ENCODE measurements around the gene HPS1. TPM values are rescaled to one million over a fixed set of nuclear protein-coding genes. Genes with fewer than 3 reads are reported as not detected.

Gene HPS1
- total and polyA plus RNA-seq, 11 donors: 20.9 to 61.4 (median 38.5) TPM

DNA sequence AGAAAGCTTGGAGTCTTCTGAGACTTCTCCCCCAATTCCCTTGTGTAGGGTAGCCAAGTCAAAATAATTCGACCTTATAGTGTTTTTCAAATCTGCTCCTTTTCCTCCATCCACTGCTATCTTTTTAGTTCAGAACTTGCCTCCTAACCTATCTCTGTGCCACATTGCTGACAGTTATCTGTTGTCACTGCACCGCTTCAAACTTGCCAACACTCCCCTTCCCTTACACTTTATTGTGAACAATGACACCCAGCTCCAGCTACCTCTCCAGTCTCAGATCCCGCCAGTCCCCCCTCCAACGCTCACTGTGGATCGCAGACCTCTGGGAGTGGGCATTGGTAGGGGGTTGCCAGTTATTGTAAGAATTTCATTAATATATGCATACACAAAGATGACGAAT, 16.3 kb upstream of the HPS1 start:
- no peak for TF ChIP-seq POLR2A (IDR thresholded peaks at IDR 0.05)
- H3K27me3 ChIP-seq: peaks cover 0 to 8% (median 0%) of the 10 kb centered on the region in 9 donors
- 63 to 75% (median 69%) methylated on average over 6 of the region's 6 CpGs for WGBS, 4 donors
- H3K4me1 ChIP-seq: peaks cover 0 to 36% (median 16%) of the 10 kb centered on the region in 12 donors
- DNase-seq (no peak), ATAC-seq (no peak)
- no peaks in the 10 kb centered on the region for H3K36me3 ChIP-seq
- no peaks in the 10 kb centered on the region for H3K9me3 ChIP-seq
- peak overlapping the region in 3 of 12 donors; percentile 1 to 5 (median 4) for H3K27ac ChIP-seq
- H3K4me3 ChIP-seq: no peak overlapping the region
- intact Hi-C loops (cut with DNase I): loop anchor here in 6 of 10 donors (5.0 to 10.0 kb wide), 6 partner anchors 196 to 1152 kb away; partner anchors contain the start of genes GOT1 (in 1 of the 6) and LOXL4 (in 1 of the 6)

DNA sequence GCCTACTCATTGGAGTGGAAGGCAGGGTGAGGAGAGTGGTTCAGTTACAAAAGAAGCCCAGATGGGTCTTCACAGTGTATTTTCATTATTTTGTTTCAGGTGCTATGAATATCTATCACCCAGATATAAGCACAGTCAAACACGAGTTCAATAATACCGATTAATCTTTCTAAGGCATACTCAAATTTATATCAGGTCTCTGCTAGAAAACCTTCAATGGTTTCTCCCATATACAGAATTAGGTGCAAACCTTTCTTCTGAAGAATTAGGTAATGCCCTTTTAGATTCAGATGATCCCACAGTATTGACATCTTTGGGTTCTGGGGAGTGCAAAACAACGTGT, 14.7 kb upstream of the HPS1 start:
- Histone ChIP-seq H3K36me3 (no peaks in the 10 kb centered on the region), H3K27me3 (peaks cover 0 to 16% (median 0%) of the 10 kb centered on the region in 9 donors), H3K4me3 (no peak overlapping the region), H3K27ac (peak overlapping the region; percentile 11 to 88 (median 70)), H3K4me1 (peaks cover 0 to 25% (median 12%) of the 10 kb centered on the region in 12 donors), H3K9me3 (no peaks in the 10 kb centered on the region)
- no peak for TF ChIP-seq POLR2A (IDR thresholded peaks at IDR 0.05)
- TF ChIP-seq, protein P1, sequence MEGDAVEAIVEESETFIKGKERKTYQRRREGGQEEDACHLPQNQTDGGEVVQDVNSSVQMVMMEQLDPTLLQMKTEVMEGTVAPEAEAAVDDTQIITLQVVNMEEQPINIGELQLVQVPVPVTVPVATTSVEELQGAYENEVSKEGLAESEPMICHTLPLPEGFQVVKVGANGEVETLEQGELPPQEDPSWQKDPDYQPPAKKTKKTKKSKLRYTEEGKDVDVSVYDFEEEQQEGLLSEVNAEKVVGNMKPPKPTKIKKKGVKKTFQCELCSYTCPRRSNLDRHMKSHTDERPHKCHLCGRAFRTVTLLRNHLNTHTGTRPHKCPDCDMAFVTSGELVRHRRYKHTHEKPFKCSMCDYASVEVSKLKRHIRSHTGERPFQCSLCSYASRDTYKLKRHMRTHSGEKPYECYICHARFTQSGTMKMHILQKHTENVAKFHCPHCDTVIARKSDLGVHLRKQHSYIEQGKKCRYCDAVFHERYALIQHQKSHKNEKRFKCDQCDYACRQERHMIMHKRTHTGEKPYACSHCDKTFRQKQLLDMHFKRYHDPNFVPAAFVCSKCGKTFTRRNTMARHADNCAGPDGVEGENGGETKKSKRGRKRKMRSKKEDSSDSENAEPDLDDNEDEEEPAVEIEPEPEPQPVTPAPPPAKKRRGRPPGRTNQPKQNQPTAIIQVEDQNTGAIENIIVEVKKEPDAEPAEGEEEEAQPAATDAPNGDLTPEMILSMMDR (IDR thresholded peaks at IDR 0.05): no peak
- no peak for ATAC-seq
- intact Hi-C loops (cut with DNase I): loop anchor here in 6 of 10 donors (2.0 to 10.0 kb wide), 7 partner anchors 31 to 1153 kb away; partner anchors contain the start of genes GOT1 (in 1 of the 6) and LOXL4 (in 1 of the 6)
- DNase-seq: no peak
- WGBS, 4 donors: 65 to 73% (median 68%) methylated on average over 3 of the region's 3 CpGs

DNA sequence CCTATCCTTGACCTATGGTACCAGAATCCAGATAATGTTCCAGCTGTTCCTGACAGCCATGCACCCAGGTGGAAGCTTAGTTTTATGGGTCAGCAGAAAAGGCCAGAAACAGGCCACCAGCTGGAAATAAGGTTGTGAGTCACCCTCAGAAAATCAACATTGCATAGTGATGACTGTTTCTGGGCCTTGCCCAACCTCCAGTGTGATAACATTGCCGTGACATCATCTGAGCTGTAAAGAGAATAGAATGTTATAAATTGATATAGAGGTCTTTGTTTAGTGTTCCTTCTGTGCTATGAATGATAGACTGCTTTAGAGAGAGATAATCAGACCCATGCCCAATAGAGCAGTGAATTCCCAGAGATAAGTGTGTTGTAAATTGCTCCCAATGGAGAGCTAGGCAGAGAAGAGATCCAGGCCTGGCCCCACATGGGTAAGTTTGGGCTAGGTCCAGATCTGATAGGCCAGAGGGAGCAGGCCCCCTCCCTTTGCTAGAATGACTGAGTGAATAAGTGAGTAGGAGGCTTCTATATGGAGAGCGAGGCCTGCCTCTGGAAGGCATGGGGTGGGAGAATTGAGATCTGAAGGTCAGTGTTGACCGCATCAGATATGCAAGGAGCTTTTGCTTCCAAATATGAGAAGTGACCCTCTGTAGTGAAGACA, 14.2 kb upstream of the HPS1 start:
- H3K36me3 ChIP-seq: no peaks in the 10 kb centered on the region
- intact Hi-C loops (cut with DNase I): loop anchor here in 6 of 10 donors (2.0 to 10.0 kb wide), 7 partner anchors 30 to 1154 kb away; partner anchors contain the start of genes GOT1 (in 1 of the 6) and LOXL4 (in 1 of the 6)
- H3K4me3 ChIP-seq: no peak overlapping the region
- no peak for TF ChIP-seq POLR2A (IDR thresholded peaks at IDR 0.05)
- TF ChIP-seq, protein P1 (IDR thresholded peaks at IDR 0.05): no peak
- DNase-seq (peak in 4 of 5 donors; percentile 51 to 71 (median 56)), ATAC-seq (peak; percentile 91 to 96 (median 92))
- H3K27ac ChIP-seq: peak overlapping the region; percentile 11 to 88 (median 70)
- whole genome bisulfite sequencing, 4 donors: 41 to 49% (median 46%) methylated on average over 3 of the region's 3 CpGs
- H3K4me1 ChIP-seq: peaks cover 0 to 25% (median 12%) of the 10 kb centered on the region in 12 donors
- H3K9me3 ChIP-seq: no peaks in the 10 kb centered on the region
- peaks cover 0 to 16% (median 0%) of the 10 kb centered on the region in 9 donors for H3K27me3 ChIP-seq

DNA sequence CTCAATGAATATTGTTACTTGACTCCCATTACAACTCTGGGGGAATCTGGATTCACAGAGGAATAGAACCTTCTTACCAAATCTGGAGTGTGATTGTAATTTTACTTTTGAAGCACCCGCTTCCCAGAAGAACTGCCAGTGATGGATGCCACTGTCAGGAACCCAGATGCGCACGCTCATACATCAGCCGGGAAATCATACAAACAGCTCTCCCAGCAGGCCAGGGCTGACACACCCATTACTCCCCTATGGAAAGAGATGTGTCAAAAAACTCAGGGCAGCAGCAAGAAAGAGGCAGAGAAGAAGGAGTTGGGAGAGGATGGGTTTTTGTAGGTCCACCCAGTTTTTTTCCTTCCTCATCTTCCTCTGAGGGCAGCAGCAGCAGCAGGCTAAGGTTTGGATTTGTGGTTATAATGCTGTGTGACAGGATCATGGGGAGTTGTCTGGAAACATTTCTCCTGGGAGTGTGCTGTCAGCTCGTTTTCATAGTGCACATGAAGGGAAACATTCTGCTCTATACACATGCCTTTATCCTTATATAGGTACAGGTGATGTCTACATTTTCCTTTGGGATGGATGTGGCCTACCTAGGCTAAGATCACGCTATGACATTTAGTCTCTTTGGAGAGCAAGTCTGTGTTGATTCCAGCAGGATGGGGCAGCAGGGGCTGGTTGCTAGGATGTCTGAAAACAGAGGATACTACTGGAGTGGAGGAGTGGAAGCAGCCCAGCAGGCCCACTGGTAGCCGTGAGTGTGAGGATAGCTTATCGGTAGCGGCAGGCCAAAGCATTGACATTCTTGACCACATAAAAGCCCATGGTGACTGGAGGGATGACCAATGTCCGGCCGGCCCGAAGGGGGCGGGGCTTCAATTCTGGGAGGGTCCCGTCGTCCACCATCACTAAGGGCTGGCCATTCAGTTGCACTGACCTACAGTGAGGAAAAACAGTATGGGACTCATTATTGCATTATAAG, 12.4 kb upstream of the HPS1 start:
- Histone ChIP-seq H3K27me3 (peaks cover 0 to 9% (median 0%) of the 10 kb centered on the region in 9 donors), H3K4me3 (no peak overlapping the region), H3K27ac (no peak overlapping the region), H3K9me3 (no peaks in the 10 kb centered on the region), H3K4me1 (peaks cover 0 to 18% (median 12%) of the 10 kb centered on the region in 12 donors), H3K36me3 (no peaks in the 10 kb centered on the region)
- TF ChIP-seq, protein P1 (IDR thresholded peaks at IDR 0.05): no peak
- no peak for TF ChIP-seq POLR2A (IDR thresholded peaks at IDR 0.05)
- intact Hi-C loops (cut with DNase I): no loop called here
- no peak for DNase-seq
- ATAC-seq: no peak
- WGBS, 4 donors: 83 to 89% (median 85%) methylated on average over 15 of the region's 15 CpGs

Data from heart left ventricle (tissue), 16 donors.